ENCODE data around the gene CMPK1.

The CMPK1 gene

DNA sequence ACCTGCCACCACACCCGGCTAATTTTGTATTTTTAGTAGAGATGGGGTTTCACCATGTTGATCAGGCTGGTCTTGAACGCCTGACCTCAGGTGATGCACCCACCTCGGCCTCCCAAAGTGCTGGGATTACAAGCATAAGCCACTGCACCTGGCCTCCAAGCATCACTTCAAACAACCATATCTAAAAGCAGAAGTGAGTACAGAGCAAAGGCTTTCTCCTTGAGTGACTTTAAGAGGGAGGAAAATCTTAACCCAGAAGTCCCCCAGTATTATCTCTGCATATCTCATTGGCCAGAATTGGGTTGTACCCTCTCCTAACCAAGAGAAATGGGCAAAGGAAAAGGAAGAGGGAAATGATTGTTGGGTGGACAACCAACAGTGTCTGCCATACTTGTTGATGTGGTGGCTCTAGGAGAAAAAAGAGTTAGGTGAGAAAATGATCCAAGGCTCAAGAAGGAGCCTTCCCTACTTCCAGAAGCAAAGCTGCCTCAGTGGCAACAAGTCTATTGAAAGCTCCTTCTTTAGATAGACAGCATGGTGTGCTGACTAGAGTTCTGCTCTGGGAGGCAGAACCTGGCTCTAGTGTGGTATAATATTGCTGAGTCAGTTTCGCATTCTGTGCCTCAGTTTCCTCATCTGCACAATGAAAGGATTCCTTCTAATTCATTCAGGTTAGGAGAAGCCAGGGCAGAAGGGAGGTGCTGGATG lies 65.7 kb downstream of the CMPK1 start:
- DNase-seq: no peak

DNA sequence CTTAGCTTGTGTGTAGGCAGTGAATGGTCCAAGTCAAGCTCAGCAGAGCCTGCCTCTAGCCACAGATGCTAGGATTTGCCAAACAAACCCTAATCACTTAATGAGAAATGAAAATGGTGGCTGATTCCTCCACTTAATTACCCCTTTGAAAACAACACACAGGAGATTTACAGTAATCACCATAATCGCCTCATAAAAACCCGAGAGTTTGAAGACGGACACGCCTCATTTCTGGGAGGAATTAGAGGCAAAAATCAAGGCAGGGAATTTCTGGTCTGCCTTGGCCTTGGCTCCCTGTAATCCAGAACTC lies 66.2 kb downstream of the CMPK1 start:
- DNase-seq: no peak

DNA sequence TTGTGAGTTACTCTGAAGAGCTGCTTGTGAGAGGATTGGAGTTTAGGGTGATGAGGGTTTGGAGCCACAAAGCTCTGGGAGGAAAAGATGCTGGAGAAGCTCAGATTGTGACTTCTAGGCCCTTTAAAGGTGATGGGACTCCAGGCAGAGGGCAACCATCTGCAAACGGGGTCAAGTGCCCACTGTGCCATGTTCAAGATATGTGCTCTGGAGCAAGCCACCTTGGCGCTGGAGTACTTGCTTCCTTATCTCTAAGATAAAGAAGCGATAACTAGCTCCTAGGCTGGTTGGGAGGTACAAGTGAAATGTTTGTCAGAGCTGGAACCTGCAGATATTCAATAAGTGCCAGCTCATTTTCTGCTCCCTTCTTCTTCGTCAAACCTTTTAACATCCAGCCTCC lies 68.2 kb downstream of the CMPK1 start:
- no peak for DNase-seq

DNA sequence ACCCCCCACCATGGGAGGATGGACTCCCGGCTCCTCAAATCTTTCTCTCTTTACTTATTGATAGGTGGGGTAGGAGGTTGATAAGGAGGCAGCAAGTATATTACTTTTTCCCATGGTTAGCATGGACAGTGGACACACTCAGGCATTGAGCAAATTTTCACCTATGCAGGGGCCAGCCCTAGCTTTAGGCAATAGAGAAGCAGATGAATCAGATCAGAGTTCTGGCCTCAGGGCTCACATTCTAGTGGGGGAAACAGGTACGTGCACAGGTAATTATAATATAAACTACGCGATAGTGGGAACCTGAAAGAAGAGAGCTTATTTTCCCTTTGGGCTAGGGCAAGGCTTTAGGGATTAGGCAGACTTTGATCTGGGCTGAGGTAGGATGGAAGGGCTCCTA lies 69.0 kb downstream of the CMPK1 start:
- no peak for DNase-seq

DNA sequence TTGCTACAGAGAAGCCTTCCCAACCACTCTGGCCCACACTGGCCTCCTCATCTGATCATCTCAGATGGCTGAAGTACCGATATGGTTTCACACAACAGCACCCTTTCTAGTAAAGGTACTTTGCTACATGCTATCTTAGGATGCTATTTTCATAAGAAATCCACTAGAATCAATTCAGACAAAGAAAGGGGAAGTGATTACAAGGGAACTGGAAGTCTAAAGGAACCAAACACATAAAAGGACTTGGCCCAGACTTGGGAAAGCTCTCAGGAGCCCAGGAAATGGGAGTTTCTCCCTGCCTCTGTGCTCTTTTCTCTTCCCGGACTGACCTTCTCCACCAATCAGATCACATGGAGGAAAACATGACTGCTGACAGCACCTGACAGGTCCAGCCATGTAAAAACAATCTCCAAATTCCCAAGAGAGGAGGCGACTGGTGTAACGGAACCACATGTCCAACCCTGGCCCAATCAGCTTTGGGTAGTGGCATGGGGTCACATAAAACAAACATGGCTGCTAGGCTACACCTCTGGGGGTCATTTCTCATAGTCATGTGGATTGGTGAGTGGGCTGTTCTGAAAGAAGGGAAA lies 69.8 kb downstream of the CMPK1 start:
- DNase-seq: no peak

DNA sequence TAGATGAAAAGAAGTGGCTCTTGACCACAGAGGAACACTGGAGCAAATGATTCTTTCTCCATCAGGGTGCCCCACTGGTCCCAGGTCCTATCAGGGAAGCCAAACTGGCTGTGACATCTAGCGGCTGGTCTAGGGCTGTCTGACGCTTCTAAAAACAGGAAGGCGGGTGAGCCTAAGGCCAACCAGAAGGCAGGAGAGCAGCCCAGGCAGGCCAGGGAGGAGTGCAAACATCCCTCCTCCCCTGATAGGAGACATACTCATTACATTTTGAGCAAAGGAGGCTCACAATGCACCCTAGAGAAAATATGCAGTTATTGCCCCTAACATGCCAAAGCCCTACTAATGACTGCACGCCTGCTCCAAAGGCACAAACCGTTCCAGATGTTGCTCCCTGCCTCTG lies 72.1 kb downstream of the CMPK1 start:
- DNase-seq: no peak

DNA sequence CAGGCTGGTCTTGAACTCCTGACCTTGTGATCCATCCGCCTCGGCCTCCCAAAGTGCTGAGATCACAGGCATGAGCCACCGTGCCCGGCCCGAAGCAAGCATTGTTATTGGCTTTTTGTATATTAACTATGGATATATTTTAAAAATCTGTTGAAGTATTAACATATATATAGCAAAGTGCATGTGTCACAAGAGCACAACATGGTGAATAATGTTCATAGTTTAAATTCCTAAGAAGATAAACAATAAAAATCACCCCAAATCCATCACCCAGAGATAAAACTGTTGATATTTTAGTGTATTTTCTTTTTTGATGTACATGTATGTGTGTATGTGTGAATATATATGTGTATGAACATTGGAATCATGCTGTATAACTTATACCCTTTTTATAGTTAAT lies 73.4 kb downstream of the CMPK1 start:
- no peak for DNase-seq

DNA sequence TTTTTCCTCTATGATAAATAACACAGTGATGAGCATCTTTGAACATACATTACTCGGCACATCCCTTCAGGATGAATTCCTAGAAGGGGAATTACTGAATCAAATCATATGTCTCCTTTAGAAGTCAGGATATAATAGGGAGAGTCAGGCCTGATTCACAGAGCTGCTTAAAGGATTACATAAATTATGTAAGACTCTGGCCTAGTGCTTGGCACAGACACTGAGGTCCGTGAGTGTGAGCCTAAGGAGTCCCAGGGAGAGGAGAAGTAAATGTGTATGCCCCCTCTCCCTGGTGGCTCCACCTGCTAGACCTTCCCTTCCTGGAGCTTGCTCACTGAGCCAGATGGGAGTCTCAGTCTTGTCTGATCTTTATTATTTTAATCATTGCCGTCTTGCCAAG lies 73.9 kb downstream of the CMPK1 start:
- DNase-seq: no peak

DNA sequence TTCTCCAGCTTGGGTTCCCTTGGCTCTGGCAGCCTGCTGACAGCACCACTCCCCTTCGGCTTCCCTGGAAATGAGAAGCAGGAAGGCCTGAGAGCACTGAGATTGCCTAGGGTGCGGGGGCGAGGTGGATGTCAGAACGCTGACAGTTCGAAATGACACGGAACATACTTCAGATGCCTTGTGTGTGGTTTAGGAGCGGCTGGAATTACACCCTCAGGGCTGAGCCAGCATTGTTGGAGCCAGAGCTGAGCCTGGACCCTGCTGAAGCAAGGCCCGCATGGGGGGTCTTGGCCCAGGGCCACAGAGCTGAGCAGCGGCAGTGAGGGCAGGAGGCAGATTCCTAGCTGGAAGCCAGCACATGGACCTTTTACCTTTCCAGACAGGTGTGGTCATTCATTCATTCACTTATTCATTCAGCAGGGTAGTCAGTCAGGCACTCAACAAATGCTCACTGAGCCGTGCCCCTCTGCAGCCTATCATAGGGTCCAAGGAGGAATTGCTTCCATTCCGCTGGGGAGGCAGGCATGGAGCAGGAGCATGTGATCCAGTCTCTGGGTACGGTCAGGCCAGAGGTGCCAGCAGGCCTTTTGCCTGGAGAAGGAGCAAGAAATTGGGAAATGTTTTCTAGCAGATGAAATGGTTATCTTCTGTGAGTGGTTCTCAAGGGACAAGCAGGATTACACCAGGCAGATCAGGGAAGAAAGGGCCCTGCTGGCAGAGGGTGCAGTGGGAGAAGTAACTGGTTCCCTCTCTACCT lies 75.9 kb downstream of the CMPK1 start:
- no peak for DNase-seq

DNA sequence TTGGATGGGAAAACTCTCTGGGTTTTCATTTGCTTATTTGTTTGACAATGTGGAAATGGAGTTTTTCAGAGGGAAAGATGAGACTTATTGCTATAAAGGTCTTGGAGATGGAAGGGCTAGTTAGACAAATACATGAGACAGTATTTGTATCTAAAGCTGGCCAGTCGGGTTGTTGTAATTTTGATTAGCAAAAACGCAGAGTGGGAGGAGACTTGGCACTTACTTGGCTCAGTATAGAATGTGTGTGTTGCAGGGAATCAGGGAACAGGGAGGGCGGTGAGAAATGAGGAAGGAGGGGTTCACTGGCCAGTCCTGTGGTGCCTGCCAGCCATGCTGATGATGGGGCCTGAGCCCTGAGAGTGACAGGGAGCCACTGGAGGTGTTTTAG lies 76.5 kb downstream of the CMPK1 start:
- DNase-seq: no peak

DNA sequence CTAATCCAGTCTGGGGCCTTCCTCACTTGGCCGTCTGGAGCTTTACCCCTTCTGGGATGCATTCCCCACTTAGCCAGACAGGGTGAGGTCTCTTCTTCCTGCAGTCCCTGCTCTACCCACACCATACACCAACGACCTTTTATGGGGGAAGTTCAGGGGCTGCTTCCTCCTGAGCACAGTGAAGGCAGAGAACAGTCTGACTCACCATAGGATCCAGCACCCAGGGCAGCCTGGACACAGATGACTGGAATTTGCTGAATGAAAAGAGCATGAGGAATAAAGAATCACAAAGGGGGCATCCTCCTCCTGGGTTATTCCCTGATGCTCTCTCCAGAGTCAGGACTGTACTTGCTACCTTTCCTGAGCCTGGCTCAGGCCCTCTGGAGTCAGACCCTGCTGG lies 77.8 kb downstream of the CMPK1 start:
- DNase-seq: no peak

DNA sequence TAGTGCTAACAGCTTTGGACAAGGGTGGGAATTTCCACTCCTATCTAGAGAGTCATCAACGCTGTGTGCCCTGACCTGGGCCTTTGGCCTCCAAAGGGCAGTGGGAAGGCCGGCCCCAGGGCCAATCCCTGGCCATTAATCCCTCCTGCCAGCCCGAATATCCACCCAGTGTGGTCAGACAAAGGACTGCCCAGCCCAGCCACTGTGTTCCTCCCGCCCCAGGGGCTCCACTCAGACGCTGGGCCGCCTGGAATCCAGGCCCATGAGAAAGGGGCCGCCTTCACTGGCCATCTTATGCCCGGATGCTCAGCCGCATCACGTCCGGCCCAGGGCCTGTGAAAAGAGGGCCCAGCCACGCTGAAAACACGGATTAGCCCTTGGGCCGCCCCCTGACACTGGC lies 78.8 kb downstream of the CMPK1 start:
- DNase-seq: no peak

DNA sequence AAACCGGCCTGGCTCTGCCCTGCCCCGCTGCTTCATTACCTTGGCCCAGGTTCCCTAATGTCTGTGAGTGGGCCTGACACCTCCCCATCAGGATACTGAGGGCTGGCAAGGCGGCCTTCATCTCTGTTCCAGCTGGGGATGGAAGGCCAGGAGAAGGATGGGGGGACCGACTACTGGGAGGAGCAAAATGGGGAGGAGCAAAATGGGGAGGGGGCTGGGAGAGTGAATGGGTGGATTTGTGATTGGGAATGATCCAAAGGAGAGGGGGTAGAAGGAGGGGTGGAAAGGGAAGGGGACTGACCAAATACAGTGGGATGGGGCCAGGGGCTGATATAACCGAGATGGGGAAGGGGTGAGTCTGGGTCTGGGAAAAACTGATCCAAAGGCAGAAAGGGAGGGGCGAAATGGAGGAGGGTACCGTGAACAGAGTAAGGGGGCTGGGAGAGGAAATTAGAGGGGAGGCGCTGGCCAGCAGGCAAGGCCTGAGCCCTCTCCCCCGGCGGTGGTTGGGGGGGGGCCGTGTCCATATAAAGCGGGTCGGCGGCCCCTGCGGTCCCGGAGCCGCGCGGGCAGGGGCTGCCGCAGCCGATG lies 82.2 kb downstream of the CMPK1 start, which contains the start of gene FOXE3:
TSS of gene FOXE3 (plus strand) at position 558 of the 591 bp plus-strand sequence. CDS start at position 589, 31 bp downstream.
- DNase-seq: no peak

DNA sequence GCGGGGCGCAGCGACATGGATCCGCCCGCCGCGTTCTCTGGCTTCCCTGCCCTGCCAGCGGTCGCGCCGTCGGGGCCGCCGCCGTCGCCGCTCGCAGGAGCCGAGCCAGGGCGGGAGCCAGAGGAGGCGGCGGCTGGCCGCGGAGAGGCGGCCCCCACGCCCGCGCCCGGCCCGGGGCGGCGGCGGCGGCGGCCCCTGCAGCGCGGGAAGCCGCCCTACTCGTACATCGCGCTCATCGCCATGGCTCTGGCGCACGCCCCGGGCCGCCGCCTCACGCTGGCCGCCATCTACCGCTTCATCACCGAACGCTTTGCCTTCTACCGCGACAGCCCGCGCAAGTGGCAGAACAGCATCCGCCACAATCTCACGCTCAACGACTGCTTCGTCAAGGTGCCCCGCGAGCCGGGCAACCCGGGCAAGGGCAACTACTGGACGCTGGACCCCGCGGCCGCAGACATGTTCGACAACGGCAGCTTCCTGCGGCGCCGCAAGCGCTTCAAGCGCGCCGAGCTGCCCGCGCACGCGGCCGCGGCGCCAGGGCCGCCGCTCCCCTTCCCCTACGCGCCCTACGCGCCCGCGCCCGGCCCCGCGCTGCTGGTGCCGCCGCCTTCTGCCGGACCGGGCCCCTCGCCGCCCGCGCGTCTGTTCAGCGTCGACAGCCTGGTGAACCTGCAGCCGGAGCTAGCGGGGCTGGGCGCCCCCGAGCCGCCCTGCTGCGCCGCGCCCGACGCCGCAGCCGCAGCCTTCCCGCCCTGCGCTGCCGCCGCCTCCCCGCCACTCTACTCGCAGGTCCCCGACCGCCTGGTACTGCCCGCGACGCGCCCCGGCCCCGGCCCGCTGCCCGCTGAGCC lies 83.0 kb downstream of the CMPK1 start:
- DNase-seq: no peak

DNA sequence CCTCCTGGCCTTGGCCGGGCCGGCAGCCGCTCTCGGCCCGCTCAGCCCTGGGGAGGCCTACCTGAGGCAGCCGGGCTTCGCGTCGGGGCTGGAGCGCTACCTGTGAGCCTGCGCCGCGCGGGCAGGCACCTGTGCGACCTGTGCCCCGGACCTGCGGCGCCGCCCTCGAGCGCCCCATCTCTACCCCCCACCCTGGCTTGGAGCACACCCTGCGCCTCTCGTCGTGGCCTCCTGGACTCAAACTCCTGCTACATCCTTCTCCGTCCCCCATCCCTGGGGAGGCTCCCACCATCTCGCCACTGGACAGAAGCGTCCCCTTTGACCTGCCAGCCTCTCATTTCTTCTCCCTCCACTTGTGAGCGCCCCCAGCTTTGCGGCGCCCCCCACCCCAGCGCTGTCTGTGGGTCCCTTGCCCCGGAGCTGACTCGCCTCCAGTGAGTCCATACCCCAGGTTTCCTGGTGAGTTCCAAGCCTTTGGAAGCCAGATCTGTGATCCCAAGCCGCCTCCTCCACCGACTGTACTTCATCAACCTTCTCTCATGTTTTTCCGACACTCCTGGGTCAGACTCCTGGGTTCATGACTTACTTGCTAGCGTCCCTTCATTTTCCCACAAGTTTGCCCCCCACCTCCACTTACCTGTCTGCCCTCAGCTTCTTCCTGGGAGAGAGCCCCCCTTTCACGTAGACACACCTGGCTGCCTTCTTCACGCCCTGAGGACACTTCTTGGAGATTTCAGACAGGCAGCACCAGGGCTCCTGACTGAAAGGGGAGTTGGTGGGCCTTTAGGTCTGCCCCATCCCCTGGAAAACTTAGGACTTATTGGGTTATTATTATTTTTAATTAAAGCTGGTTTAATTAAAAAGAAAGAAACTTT lies 83.8 kb downstream of the CMPK1 start:
- DNase-seq: no peak

DNA sequence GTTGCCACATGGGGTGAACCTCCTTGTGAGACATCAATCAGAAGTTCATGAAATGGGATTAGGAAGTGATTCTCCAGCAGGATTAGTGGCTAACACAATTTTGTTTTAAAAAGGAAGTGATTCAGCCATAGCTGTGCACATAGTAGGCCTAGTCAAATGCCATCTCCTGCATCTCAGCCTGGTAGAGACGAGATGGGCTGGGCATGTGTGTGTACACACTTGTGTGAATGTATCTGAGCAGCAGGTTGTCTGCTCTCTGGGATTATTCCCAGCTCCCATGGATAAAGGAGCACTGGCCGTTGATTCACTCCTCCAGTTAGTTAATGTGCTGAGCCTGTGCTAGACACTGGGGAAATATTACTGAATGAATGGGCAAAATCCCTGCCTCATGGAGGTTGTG lies 84.5 kb downstream of the CMPK1 start:
- DNase-seq: no peak

DNA sequence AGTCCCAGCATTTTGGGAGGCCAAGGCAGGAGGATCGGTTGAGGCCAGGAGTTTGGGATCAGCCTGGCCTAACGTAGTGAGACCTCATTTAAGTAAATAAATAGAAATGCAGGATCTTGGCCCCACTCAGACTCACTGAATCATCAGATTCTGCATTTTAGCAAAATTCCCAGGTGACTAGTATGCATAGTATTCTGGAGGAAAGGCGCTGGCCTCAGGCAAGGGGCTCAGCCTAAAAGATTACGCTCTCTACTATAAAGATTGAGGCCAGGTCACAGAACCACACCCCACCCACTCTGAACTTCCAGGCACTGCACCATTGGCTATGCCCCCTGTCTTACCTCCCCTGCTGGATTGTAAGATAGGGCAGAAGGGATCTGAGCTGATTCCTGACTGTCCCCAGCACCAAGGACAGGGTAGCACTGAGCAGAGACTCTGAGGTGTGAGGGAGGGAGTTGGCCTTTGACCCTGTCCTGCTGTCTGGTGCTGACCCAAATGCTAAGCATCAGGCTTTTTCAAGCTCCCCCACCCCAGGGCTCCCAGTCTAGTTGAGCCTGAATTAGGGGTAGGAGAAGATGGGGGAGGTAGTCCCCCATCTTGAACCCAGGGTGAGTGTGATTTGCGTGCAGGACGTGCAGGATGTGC lies 85.2 kb downstream of the CMPK1 start:
- DNase-seq: no peak

DNA sequence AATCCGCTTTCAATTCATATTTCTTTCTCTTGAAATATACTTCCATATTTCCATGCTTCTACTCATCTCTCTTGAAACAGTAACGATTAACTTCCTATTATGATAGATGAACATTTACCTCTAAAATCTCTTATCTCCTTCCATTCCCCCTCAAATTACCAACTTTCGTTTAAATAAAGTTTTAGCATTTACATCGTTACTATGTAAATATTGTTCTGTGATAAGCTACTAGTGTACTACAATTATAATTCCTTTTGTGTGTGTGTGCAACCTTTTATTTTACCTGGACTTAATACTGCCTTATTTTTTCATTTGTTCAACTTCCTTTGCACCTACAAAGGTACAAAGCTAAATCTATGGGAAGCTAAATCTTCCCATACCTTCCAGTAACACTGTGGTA lies 87.0 kb downstream of the CMPK1 start:
- DNase-seq: no peak

DNA sequence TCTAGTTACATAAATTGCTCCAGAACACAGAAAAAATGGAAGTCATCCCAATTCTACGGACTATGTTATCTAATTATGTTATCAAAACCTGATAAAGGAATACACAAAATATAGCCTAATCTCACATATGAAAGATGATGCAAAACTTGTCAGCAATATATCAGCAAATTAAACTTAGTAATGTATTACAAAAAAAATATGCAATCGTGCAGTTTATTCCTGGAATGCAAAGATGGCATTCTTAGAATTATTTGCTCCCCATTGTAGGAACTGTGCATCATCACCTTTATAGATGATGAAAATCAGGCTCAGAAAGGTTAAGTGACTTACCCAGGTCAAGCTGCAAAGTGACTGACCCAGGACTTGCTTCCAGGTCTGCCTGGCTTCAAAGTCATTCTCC lies 90.3 kb downstream of the CMPK1 start:
- DNase-seq: no peak

DNA sequence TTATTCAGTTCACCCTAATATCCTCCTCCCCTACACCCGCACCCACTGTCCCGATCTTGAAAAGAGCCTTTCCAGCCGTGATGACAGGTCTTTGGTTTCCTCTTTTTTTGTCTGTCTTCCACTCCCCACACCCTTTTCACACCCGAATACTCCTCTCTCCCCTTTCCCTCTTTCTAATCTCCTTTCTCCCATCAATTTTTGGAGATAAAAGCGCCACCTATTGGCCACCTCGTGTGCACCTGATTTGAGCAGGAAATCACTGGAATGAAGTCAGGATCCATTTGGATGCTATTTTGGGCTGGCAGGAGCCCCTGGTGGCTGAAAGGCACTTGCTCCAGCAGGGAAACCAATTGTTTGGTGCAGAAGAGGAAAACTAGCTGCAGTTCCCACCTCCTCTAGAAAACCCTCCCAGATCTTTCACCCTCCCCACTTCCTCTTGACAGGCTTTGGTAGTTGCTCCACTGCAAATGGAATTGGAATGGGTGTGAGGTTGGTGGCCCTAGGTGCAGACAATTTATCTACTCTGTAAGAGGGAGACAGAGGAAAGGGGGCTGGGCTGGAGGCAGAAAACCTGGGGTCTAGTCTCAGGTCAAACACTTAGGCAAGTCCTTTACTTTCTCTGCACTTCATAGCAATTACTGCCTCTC lies 90.9 kb downstream of the CMPK1 start:
- no peak for DNase-seq

All from central memory CD4-positive, alpha-beta T cell (primary cell).